Endothelial cell (in vitro differentiated cells): ENCODE data around the gene KATNBL1. TPM values are rescaled to one million over a fixed set of nuclear protein-coding genes. Genes with fewer than 3 reads are reported as not detected.

Experiments
- DNase-seq: peaks from one replicate; pipeline ENCODE4 v3.0.0; 2021; ENCODE audit warnings: low spot score
- H3K27ac Mint-ChIP-seq: one replicate; pipeline ENCODE4 v1.8.0; 2021; ENCODE audit warnings: mixed read lengths, inconsistent platforms; ENCODE audit not compliant: unreplicated experiment
- H3K27me3 Mint-ChIP-seq: one replicate; pipeline ENCODE4 v1.8.0; 2021; ENCODE audit warnings: mild to moderate bottlenecking, moderate library complexity, mixed read lengths, inconsistent platforms; ENCODE audit not compliant: unreplicated experiment
- H3K36me3 Mint-ChIP-seq: one replicate; pipeline ENCODE4 v1.8.0; 2021; ENCODE audit warnings: mild to moderate bottlenecking, low read depth, mixed read lengths, inconsistent platforms; ENCODE audit not compliant: unreplicated experiment
- H3K4me1 Mint-ChIP-seq: one replicate; pipeline ENCODE4 v1.8.0; 2021; ENCODE audit warnings: mild to moderate bottlenecking, mixed read lengths, inconsistent platforms; ENCODE audit not compliant: unreplicated experiment
- H3K4me3 Mint-ChIP-seq: one replicate; pipeline ENCODE4 v1.8.0; 2021; ENCODE audit warnings: mild to moderate bottlenecking, mixed read lengths, inconsistent platforms; ENCODE audit not compliant: unreplicated experiment
- H3K9me3 Mint-ChIP-seq: one replicate; pipeline ENCODE4 v1.8.0; 2021; ENCODE audit warnings: mixed read lengths, inconsistent platforms; ENCODE audit not compliant: unreplicated experiment
- total RNA-seq: library from RNA; stranded (reverse); fragmentation: NEBNext Ultra II Directional; extraction: Animal tissue kit (Norgen Biotek cat#: 25700); gene quantifications from one replicate; pipeline ENCODE4 v1.2.1, GENCODE V29; 2021; ENCODE audit not compliant: unreplicated experiment
- TF ChIP-seq, protein P1 (sequence below): fragments of 200-600 bp; sonication (generic); IDR thresholded peaks from one replicate; pipeline ENCODE4 v1.5.0; 2021; ENCODE audit warnings: antibody characterized with exemption; ENCODE audit not compliant: unreplicated experiment

KATNBL1 gene
- total RNA-seq, 1 donor from 2014 or later, result 55.1 TPM

DNA sequence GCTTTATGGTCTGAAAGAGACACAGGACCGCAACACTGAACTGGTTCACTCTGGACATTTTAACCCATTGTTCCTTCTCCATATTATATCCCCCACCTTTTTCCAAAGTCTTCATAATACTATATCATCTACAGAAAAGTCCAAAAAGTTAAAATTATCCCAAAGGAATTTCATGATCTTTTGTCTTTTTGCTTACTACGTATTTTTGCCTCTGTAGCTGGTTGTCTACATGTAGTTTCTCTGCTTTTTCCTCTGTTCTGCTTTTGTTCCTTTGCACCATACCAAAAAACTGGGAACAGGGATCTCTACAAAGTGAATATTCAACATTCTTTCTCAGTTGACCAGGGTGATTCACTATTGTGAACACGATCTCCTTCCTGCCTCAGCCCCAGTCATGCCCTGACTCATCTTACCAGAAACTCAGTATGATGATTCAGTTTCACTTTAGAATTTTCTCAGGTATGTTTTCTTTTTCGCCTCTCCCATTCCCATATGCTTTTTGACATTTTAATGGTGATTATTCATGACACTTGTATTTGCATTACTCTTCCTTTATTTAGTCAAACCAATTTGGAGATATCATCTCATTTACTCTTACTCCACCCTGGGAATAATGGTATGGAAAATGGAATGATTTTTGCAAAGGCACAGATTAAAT lies 29.4 kb upstream of the KATNBL1 start:
- Mint-ChIP-seq H3K9me3 (no peaks in the 10 kb centered on the region), H3K27me3 (peaks cover 4% of the 10 kb centered on the region), H3K4me3 (peak overlapping the region; percentile 20), H3K27ac (peak overlapping the region; percentile 69), H3K4me1 (peaks cover 4% of the 10 kb centered on the region), H3K36me3 (peaks cover 10% of the 10 kb centered on the region)
- TF ChIP-seq, protein P1, sequence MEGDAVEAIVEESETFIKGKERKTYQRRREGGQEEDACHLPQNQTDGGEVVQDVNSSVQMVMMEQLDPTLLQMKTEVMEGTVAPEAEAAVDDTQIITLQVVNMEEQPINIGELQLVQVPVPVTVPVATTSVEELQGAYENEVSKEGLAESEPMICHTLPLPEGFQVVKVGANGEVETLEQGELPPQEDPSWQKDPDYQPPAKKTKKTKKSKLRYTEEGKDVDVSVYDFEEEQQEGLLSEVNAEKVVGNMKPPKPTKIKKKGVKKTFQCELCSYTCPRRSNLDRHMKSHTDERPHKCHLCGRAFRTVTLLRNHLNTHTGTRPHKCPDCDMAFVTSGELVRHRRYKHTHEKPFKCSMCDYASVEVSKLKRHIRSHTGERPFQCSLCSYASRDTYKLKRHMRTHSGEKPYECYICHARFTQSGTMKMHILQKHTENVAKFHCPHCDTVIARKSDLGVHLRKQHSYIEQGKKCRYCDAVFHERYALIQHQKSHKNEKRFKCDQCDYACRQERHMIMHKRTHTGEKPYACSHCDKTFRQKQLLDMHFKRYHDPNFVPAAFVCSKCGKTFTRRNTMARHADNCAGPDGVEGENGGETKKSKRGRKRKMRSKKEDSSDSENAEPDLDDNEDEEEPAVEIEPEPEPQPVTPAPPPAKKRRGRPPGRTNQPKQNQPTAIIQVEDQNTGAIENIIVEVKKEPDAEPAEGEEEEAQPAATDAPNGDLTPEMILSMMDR, result no peak
- DNase-seq, result no peak

DNA sequence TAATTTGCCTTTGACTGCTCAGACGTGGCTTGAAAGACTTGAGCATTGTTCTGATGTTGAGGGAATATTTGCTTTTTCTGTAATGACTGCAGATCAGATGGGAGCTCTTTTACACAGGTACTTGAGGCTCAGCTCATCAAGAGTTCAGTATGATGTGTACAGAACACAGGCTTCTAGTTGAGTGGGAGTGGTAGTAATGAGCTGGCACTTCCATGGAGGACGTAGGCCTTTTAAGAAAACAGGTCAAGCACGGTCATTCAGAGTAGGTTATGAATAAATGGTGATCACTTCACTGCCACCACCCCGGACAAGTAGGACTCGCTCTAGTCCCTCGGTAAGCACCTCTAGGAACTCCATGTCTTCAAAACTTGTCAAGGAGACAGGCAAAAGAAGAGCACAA lies 23.7 kb upstream of the KATNBL1 start:
- H3K9me3 Mint-ChIP-seq, result no peaks in the 10 kb centered on the region
- H3K27ac Mint-ChIP-seq, result no peak overlapping the region
- TF ChIP-seq, protein P1, result no peak
- peaks cover 20% of the 10 kb centered on the region for H3K36me3 Mint-ChIP-seq
- DNase-seq, result no peak
- H3K4me1 Mint-ChIP-seq, result no peaks in the 10 kb centered on the region
- H3K27me3 Mint-ChIP-seq, result no peaks in the 10 kb centered on the region
- no peak overlapping the region for H3K4me3 Mint-ChIP-seq

DNA sequence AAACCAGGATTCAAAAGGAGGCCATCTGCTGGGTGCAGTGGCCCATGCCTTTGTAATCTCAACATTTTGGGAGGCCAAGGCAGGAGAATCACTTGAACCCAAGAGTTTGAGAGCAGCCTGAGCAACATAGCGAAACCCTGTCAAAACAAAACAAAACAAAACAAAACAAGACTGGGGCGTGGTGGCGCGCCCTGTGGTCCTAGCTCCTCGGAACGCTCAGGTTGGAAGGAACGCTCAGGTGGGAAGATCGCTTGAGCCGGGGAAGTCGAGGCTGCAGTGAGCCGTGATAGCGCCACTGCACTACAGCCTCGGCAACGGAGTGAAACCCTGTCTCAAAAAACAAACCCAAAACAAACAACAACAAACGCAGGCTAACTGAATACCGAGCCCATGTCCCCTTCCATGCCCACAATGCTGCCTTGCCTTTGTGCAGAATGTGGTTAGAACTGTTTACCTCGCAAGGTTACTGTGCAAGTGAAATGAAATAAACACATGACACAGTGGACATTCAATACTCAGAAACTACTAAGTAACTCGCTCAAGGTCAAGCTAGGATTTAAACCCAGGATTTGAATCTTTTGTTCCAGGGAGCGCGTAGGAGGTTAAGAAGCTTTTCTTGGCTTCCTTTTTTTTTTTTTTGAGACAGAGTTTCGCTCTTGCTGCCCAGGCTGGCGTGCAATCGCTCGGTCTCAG lies 14.2 kb upstream of the KATNBL1 start:
- TF ChIP-seq, protein P1, result no peak
- DNase-seq, result no peak

DNA sequence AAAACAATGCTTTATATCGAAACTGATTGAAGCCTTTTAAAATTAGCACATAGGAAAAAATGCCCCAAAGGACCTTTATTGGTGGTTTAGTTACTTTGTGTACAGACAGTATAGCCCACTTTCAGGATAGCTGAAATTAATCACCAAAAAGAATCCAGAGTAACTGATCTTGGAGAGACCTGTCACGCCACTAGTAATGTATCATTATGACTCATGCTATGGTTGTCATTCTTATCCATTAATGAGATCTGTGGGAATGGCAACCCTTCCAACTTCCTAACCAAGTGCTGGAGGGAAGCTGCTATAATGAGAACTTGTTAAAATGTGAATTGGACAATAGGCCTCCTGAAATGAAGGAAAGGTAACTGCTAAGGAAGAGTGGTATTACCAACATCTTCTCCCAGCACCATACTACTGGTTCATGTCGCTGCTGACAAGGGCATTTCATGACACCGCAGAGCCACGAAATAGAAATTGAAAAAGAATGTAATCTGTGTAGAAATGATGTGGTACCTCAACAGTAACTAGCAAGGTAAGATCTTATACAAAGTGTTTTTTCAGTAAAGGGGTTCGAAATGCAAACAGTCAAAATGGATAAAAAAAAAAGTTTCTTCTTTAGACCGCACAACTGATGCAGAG lies 7.8 kb upstream of the KATNBL1 start:
- Mint-ChIP-seq H3K4me3 (no peak overlapping the region), H3K27me3 (no peaks in the 10 kb centered on the region), H3K36me3 (no peaks in the 10 kb centered on the region), H3K4me1 (peaks cover 5% of the 10 kb centered on the region), H3K9me3 (no peaks in the 10 kb centered on the region), H3K27ac (no peak overlapping the region)
- TF ChIP-seq, protein P1, result no peak
- DNase-seq, result no peak

More for the DNA sequence above, 14.2 kb upstream of the KATNBL1 start:
- Mint-ChIP-seq H3K27ac (peak overlapping the region; percentile 75), H3K9me3 (no peaks in the 10 kb centered on the region), H3K4me1 (peaks cover 17% of the 10 kb centered on the region), H3K4me3 (peak overlapping the region; percentile 83), H3K36me3 (peaks cover 4% of the 10 kb centered on the region), H3K27me3 (peaks cover 5% of the 10 kb centered on the region)
